HEK293T (cell line): Measurements from ENCODE around the gene LTA4H.

Experiments
- BHLHE40 ChIP-seq: fragments of 450-650 bp; IDR thresholded peaks from 2 replicates; pipeline ENCODE4 v1.6.1; 2016; ENCODE audit warnings: mild to moderate bottlenecking, moderate library complexity, borderline replicate concordance
- HDGF ChIP-seq: fragments of 450-650 bp; IDR thresholded peaks from 2 replicates; pipeline ENCODE4 v1.6.1; 2017; ENCODE audit warnings: antibody characterized with exemption, borderline replicate concordance
- L3MBTL2 ChIP-seq: fragments of 450-650 bp; conservative IDR thresholded peaks from 2 replicates; pipeline ENCODE4 v1.6.1; 2016; ENCODE audit warnings: mild to moderate bottlenecking
- NFRKB ChIP-seq: fragments of 450-650 bp; IDR thresholded peaks from 2 replicates; pipeline ENCODE4 v1.6.1; 2016; ENCODE audit warnings: mild to moderate bottlenecking, moderate library complexity
- SUZ12 ChIP-seq: fragments of 450-650 bp; IDR thresholded peaks from 2 replicates; pipeline ENCODE4 v1.6.1; 2016; ENCODE audit warnings: mild to moderate bottlenecking

GRCh38 chr12:95997911-95998510, 37.4 kb downstream of the LTA4H start:
- TF ChIP-seq L3MBTL2, result no peak
- no peak for TF ChIP-seq NFRKB
- no peak for TF ChIP-seq SUZ12
- TF ChIP-seq BHLHE40, result no peak
- TF ChIP-seq HDGF, result no peak
